Spleen (tissue), 11 donors: ENCODE results near the gene TBC1D25. TPM values are rescaled to one million over a fixed set of nuclear protein-coding genes. Genes with fewer than 3 reads are reported as not detected.

Experiments
- DNase-seq: peaks from one replicate; pipeline ENCODE4 v3.0.0-alpha.2; 2020
- H3K27ac ChIP-seq, 8 donors: fragments of 200-600 bp; sonication (generic) in 7 of 8; 1 replicate in 4 of 8; 2 replicates in 4 of 8; pipeline versions ENCODE4 v1.5.0 to v1.8.0; 2016 to 2021; ENCODE audit warnings: inconsistent platforms in 4 of 8, mild to moderate bottlenecking in 4 of 8, moderate library complexity in 1 of 8
- H3K27me3 ChIP-seq, 7 donors: fragments of 200-600 bp; sonication (generic) in 6 of 7; replicated peaks in 1 of 7; 1 replicate in 4 of 7; 2 replicates in 3 of 7; pipeline versions ENCODE4 v1.5.0 to v1.8.0; 2016 to 2021; ENCODE audit warnings: inconsistent platforms in 3 of 7, mild to moderate bottlenecking in 1 of 7
- H3K36me3 ChIP-seq, 6 donors: fragments of 200-600 bp; sonication (generic) in 5 of 6; 1 replicate in 4 of 6; 2 replicates in 2 of 6; pipeline versions ENCODE4 v1.5.0 to v1.8.0; 2016 to 2021; ENCODE audit warnings: inconsistent platforms in 2 of 6
- H3K4me1 ChIP-seq, 6 donors: fragments of 200-600 bp; sonication (generic) in 5 of 6; 1 replicate in 3 of 6; 2 replicates in 3 of 6; pipeline versions ENCODE4 v1.5.0 to v1.8.0; 2016 to 2021; ENCODE audit warnings: inconsistent platforms in 3 of 6
- H3K4me3 ChIP-seq, 8 donors: fragments of 200-600 bp; sonication (generic) in 7 of 8; 1 replicate in 4 of 8; 2 replicates in 4 of 8; pipeline versions ENCODE4 v1.5.0 to v1.8.0; 2016 to 2021; ENCODE audit warnings: inconsistent platforms in 4 of 8, mild to moderate bottlenecking in 4 of 8, moderate library complexity in 2 of 8
- H3K9me3 ChIP-seq, 8 donors: fragments of 200-600 bp; sonication (generic) in 7 of 8; 1 replicate in 4 of 8; 2 replicates in 4 of 8; pipeline versions ENCODE4 v1.5.0 to v1.8.0; 2016 to 2021; ENCODE audit warnings: inconsistent platforms in 4 of 8
- POLR2A ChIP-seq, 3 donors: fragments of 450-650 bp; IDR thresholded peaks; one replicate each; pipeline ENCODE4 v1.5.1; 2017; ENCODE audit warnings: antibody characterized with exemption in 3 of 3, mild to moderate bottlenecking in 1 of 3
- POLR2AphosphoS5 ChIP-seq, 3 donors: sonication (generic); formaldehyde crosslinking; IDR thresholded peaks; one replicate each; pipeline ENCODE4 v1.5.1; 2017; ENCODE audit warnings: antibody characterized with exemption in 3 of 3
- WGBS, 5 donors: extraction: QIAGEN DNeasy Blood & Tissue Kit in 3 of 5; methylation state at CpG; one replicate each; pipeline versions ENCODE4 v1.1.5 to v1.1.7; 2013 to 2018; 5-methylcytosine and 5-hydroxymethylcytosine counted together
- intact Hi-C: fragments of 100-400 bp; cut with DNase I; formaldehyde crosslinking; loops from one replicate; pipeline ENCODE4 v1.15.0; 2023; ENCODE audit warnings: low total_unique reads
- polyA plus RNA-seq, 3 donors: library from polyadenylated mRNA; stranded (reverse); fragments of 200-250 nt; gene quantifications; one replicate each; pipeline ENCODE4 v1.2.1, GENCODE V29; 2013
- total RNA-seq, 7 donors: library from RNA; depleted of rRNA in 3 of 7; stranded (reverse); fragments of >200 nt in 3 of 7; fragmentation: NEBNext Ultra II Directional in 4 of 7; extraction: Animal tissue kit (Norgen Biotek cat#: 25700) in 4 of 7; gene quantifications; one replicate each; pipeline versions ENCODE4 v1.1.0 to v1.2.1, GENCODE V29; 2016 to 2021
- TF ChIP-seq, protein P1 (sequence below), 11 experiments: fragments of 200-600 bp in 7 of 11; fragments of 450-650 bp in 4 of 11; sonication (generic) in 4 of 11; IDR thresholded peaks in 8 of 11; conservative IDR thresholded peaks in 3 of 11; 1 replicate in 7 of 11; 2 replicates in 4 of 11; pipeline versions ENCODE4 v1.4.0 to v1.8.0; 2016 to 2021; ENCODE audit warnings: antibody characterized with exemption in 11 of 11, inconsistent platforms in 4 of 11, mild to moderate bottlenecking in 1 of 11
- donor health status: healthy with polysubstance abuse.
- donor health status: DM: no; HTN: no; CAD: no; lungs with moderate emphysema.
- donor health status: DM: no; HTN: no; CAD: no.
- donor health status: Bipolar disorder and iron deficiency.
- donor health status: healthy.
- donor health status: DM: no; HTN: no; CAD: no.
- donor health status: DM: yes; HTN: yes; CAD: no.

The TBC1D25 gene
- total and polyA plus RNA-seq, 10 donors: 4.0 to 19.1 (median 15.5) TPM

DNA sequence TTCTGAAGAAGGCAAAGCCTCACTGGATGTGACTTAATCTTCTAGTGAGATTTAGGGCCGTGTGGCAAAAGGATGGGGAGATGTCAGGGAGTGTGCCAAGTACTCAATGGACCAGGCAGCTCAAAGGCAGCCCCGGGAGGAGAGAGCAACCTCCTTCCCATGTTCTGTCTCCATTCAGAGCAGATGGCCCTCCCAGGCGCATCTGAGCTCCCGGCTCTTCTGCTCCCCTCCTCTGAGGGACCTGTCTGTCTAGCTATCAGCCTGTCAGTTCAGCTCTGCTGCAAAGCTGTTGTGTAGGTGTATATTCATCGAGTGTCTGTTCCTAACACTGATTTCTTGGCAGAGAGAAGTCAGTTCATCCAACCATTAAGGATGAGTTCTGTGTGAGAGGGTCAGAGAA lies 41.6 kb upstream of the TBC1D25 start:
- 55 to 92% (median 80%) methylated on average over 3 to 5 of the region's 5 CpGs for WGBS, 5 donors
- no peak overlapping the region for H3K27ac ChIP-seq
- no peak for DNase-seq
- H3K9me3 ChIP-seq: no peaks in the 10 kb centered on the region
- TF ChIP-seq, protein P1, sequence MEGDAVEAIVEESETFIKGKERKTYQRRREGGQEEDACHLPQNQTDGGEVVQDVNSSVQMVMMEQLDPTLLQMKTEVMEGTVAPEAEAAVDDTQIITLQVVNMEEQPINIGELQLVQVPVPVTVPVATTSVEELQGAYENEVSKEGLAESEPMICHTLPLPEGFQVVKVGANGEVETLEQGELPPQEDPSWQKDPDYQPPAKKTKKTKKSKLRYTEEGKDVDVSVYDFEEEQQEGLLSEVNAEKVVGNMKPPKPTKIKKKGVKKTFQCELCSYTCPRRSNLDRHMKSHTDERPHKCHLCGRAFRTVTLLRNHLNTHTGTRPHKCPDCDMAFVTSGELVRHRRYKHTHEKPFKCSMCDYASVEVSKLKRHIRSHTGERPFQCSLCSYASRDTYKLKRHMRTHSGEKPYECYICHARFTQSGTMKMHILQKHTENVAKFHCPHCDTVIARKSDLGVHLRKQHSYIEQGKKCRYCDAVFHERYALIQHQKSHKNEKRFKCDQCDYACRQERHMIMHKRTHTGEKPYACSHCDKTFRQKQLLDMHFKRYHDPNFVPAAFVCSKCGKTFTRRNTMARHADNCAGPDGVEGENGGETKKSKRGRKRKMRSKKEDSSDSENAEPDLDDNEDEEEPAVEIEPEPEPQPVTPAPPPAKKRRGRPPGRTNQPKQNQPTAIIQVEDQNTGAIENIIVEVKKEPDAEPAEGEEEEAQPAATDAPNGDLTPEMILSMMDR (IDR thresholded peaks at IDR 0.05 in 8 of 11, conservative IDR thresholded peaks at IDR 0.05 in 3 of 11): no peak
- TF ChIP-seq POLR2AphosphoS5 (IDR thresholded peaks at IDR 0.05) (no peak), POLR2A (IDR thresholded peaks at IDR 0.05) (no peak)
- no peak overlapping the region for H3K4me3 ChIP-seq
- no peaks in the 10 kb centered on the region for H3K4me1 ChIP-seq
- H3K36me3 ChIP-seq: no peaks in the 10 kb centered on the region
- H3K27me3 ChIP-seq: no peaks in the 10 kb centered on the region
- intact Hi-C loops: no loop called here

DNA sequence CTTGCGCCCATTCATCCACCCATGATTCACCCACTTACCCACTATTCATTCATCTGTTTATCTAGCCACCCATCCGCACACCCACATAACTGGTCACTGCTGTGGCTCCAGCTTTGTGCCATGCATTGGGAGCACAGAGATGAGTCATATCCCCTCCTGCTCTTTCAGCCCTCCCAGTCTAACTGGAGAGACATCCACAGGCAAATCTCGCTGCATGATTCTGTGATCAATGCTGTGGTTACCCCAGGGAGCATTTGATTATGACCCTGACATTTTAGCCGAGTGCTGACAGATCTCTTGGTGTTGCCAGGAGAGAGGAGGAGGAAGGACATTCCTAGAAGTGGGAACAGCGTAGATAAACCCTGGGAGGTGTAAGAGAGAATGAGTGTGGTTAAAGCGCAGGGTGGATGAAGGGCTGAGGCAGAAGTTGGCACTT lies 41.1 kb upstream of the TBC1D25 start:
- Histone ChIP-seq H3K9me3 (no peaks in the 10 kb centered on the region), H3K36me3 (no peaks in the 10 kb centered on the region), H3K27ac (no peak overlapping the region), H3K27me3 (no peaks in the 10 kb centered on the region), H3K4me3 (no peak overlapping the region), H3K4me1 (no peaks in the 10 kb centered on the region)
- peak; percentile 13 for DNase-seq
- 62 to 85% (median 74%) methylated on average over 5 to 6 of the region's 6 CpGs for WGBS, 5 donors
- TF ChIP-seq, protein P1 (IDR thresholded peaks at IDR 0.05 in 8 of 11, conservative IDR thresholded peaks at IDR 0.05 in 3 of 11): no peak
- no peak for TF ChIP-seq POLR2A (IDR thresholded peaks at IDR 0.05)
- TF ChIP-seq POLR2AphosphoS5 (IDR thresholded peaks at IDR 0.05): no peak
- intact Hi-C loops: no loop called here

DNA sequence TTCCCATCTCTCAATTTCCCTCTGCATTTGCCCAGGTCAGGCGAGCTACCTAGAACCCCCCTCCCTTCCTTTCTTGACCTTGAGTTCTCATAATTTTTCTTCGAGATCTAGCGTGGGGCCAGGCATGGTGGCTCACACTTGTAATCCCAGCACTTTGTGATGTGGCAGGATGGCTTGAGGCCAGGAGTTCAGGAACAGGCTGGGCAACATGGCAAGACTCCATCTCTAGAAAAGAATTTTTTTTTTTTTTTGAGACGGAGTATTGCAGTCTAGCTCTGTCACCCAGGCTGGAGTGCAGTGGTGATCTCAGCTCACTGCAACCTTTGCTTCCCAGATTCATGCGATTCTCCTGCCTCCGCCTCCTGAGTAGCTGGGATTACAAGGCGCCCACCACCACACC lies 35.3 kb upstream of the TBC1D25 start:
- intact Hi-C loops: no loop called here
- WGBS, 5 donors: 82 to 89% (median 86%) methylated on average over 7 of the region's 7 CpGs
- TF ChIP-seq, protein P1 (IDR thresholded peaks at IDR 0.05 in 8 of 11, conservative IDR thresholded peaks at IDR 0.05 in 3 of 11): no peak
- TF ChIP-seq POLR2AphosphoS5 (IDR thresholded peaks at IDR 0.05): no peak
- no peak for TF ChIP-seq POLR2A (IDR thresholded peaks at IDR 0.05)
- H3K4me1 ChIP-seq: peaks cover 0 to 7% (median 2%) of the 10 kb centered on the region in 6 donors
- H3K27me3 ChIP-seq: no peaks in the 10 kb centered on the region
- no peak overlapping the region for H3K27ac ChIP-seq
- no peaks in the 10 kb centered on the region for H3K36me3 ChIP-seq
- peak; percentile 29 for DNase-seq
- no peaks in the 10 kb centered on the region for H3K9me3 ChIP-seq
- H3K4me3 ChIP-seq: no peak overlapping the region

DNA sequence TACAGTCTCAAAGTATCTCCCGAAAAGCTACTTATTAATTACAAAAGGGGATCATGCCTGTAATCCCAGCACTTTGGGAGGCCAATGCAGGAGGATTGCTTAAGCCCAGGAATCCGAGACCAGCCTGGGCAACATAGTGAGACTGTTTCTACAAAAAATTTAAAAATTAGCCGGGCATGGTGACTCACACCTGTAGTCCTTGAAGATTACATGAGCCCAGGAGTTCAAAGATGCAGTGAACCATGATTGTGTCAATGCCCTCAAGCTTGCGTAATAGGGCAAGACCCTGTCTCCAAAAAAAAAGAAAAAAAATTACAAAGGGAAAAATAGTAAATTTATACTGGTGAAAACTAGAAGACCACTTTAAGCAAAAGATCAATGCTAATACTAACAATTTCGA lies 34.0 kb upstream of the TBC1D25 start:
- Histone ChIP-seq H3K9me3 (no peaks in the 10 kb centered on the region), H3K4me3 (no peak overlapping the region), H3K27me3 (no peaks in the 10 kb centered on the region), H3K4me1 (peaks cover 0 to 18% (median 8%) of the 10 kb centered on the region in 6 donors), H3K36me3 (no peaks in the 10 kb centered on the region), H3K27ac (no peak overlapping the region)
- intact Hi-C loops: no loop called here
- TF ChIP-seq, protein P1 (IDR thresholded peaks at IDR 0.05 in 8 of 11, conservative IDR thresholded peaks at IDR 0.05 in 3 of 11): no peak
- no peak for TF ChIP-seq POLR2A (IDR thresholded peaks at IDR 0.05)
- no peak for TF ChIP-seq POLR2AphosphoS5 (IDR thresholded peaks at IDR 0.05)
- DNase-seq: no peak
- WGBS, 5 donors: 79 to 91% (median 84%) methylated on average over 5 of the region's 5 CpGs
